ENCODE measurements around the gene QRFP. TPM values are rescaled to one million over a fixed set of nuclear protein-coding genes. Genes with fewer than 3 reads are reported as not detected.

QRFP gene
- total RNA-seq, 1 donor = not detected

DNA sequence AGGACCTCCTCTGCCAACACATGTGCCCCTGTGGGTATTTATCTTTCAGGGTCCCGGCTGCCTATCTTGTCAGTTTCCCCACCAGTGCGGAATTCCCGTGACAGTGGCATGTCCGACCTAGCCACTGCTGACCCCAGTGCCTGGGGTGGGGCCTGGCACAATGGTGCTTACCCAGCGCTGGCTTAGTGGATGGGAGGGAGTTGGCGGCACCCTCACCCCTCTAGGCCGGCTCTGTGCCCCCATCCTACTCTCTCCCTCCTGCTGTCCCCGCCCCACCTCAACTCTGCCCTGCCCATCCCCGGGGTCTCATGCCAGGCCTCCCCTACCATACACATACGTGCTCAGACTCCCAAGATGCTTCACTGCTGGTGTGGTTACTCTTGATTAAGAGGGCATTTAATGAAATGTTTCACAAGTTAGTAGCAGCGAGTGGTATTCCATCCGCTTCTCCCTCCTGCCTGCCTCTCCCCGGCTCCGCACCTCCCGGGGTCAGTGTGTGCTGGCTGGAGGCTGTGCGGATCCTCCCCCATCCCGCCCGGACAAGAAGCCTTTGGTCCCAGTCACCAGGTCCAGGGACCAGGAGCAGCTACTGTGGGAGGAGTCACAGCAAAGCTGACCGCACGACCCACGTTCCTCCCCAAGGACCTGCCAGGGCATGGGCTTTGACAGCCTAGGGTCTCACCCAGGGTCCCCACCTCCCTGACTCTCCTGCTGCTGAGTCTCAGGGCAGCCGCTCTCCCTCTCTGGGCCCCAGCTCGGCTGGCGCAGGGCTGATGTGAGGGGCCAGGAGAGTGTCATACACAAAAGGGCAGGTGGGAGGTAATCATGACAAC, 9.5 kb upstream of the QRFP start:
- H3K27me3 ChIP-seq (ENCODE audit: insufficient read depth, low read length) = no peaks in the 10 kb centered on the region
- TF ChIP-seq, protein P1, sequence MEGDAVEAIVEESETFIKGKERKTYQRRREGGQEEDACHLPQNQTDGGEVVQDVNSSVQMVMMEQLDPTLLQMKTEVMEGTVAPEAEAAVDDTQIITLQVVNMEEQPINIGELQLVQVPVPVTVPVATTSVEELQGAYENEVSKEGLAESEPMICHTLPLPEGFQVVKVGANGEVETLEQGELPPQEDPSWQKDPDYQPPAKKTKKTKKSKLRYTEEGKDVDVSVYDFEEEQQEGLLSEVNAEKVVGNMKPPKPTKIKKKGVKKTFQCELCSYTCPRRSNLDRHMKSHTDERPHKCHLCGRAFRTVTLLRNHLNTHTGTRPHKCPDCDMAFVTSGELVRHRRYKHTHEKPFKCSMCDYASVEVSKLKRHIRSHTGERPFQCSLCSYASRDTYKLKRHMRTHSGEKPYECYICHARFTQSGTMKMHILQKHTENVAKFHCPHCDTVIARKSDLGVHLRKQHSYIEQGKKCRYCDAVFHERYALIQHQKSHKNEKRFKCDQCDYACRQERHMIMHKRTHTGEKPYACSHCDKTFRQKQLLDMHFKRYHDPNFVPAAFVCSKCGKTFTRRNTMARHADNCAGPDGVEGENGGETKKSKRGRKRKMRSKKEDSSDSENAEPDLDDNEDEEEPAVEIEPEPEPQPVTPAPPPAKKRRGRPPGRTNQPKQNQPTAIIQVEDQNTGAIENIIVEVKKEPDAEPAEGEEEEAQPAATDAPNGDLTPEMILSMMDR (IDR thresholded peaks at IDR 0.05; ENCODE audit: extremely low read depth, low read depth, low read length) = no peak

DNA sequence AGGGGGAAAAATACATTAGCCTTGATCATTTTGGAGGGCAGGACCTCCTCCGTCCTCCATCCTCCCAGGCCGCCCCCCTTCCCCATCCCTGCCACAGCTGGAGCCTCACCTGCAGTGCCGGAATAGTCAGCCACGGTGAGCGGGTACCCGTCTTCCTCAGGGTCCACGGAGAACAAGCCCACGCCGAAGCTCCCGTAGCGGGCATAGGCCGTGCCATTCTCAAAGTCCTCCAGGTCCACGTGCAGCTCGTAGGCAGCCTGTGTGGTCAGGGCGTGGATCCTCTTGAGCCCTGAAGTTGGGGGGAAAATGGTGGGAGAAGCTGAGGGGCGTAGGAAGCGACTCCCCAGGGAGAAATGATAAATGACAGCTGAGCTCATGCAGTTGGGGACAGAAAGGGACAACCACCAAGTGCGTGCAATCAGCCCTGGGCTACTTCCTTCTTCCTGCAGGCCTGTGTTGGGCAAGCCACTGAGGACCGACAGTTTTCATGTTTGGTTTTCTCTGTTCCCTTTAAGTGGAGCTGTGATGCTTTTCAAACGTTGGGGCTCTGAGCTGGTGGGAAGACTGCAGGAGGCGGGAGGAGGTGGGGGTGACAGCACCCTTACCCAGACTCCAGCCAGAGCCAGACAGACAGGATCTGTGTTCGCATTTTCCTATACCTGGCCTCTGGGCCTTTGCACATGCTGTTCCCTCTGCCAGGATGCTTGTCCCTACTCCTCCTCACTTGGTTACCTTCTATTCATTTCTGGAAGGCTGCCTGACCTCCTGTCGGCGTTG, 8.7 kb upstream of the QRFP start:
- Histone ChIP-seq H3K27ac (ENCODE audit: low read depth, low read length) (no peak overlapping the region), H2AFZ (ENCODE audit: low read length) (no peak overlapping the region)
- TF ChIP-seq, protein P1 (IDR thresholded peaks at IDR 0.05; ENCODE audit: extremely low read depth, low read depth, low read length) = no peak

More for the DNA sequence above, 9.5 kb upstream of the QRFP start:
- no peak overlapping the region for H2AFZ ChIP-seq (ENCODE audit: low read length)
- H3K4me2 ChIP-seq (ENCODE audit: insufficient read depth, low read length) = no peak overlapping the region
- DNase-seq (ENCODE audit: insufficient read length, low spot score, missing footprints) = no peak
- peaks cover 2% of the 10 kb centered on the region for H4K20me1 ChIP-seq (ENCODE audit: insufficient read depth, low read length)
- H3K4me1 ChIP-seq (ENCODE audit: insufficient read depth, low read length) = peaks cover 4% of the 10 kb centered on the region
- H3K4me3 ChIP-seq (ENCODE audit: insufficient read depth, low read length) = no peak overlapping the region
- H3K9me3 ChIP-seq (ENCODE audit: low read depth, low read length) = no peaks in the 10 kb centered on the region
- H3K36me3 ChIP-seq (ENCODE audit: insufficient read depth, low read length) = no peaks in the 10 kb centered on the region
- H3K27ac ChIP-seq (ENCODE audit: low read depth, low read length) = no peak overlapping the region
- no peaks in the 10 kb centered on the region for H3K79me2 ChIP-seq (ENCODE audit: insufficient read depth, low read length)

DNA sequence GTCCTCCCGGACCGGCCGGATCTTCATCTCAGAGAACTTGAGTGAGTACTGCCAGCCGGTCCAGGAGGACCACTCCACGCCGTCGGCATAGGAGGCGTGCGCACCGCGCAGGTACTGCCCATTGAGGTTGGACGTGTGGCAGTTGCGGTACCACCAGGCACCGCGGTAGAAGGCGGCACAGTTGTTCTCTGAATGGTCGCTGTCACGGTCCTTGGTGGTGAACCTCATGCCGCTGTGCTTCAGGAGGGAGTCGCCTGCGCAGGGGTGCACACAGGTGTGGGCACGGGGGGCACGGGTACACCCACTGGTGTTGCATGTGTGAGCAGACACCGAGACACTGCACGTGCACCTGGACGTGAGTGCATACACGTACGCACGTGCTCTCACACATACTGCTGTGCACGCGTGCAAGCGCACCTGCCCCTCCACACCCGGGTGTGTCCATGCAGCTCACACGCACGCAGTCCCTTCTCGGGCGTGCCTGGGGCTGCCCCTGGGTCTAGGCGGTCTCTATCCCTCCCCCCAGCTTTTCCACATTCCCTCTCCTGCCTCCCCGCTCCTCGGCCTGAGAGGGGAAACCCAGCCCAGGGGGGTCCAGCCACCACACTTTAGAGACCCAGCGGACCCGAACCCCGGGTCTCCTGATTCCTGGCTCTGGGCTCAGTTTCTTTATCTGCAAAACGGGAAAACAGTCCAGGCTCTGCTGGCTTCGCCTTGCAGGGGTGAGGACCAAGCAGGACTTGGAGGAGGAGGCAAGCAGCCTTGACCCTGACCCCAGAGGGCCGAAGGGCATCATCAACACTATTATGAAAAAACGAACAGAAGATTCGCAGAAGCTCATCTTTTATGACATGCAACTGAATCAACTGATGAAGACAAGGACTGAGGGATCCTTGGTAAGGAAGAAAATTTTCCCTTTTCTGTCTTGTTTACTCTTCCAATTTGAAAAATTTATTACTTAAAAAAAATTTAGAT, 7.7 kb upstream of the QRFP start:
- no peaks in the 10 kb centered on the region for H3K27me3 ChIP-seq (ENCODE audit: insufficient read depth, low read length)
- H3K36me3 ChIP-seq (ENCODE audit: insufficient read depth, low read length) = no peaks in the 10 kb centered on the region
- H3K79me2 ChIP-seq (ENCODE audit: insufficient read depth, low read length) = no peaks in the 10 kb centered on the region
- no peak overlapping the region for H3K4me3 ChIP-seq (ENCODE audit: insufficient read depth, low read length)
- H4K20me1 ChIP-seq (ENCODE audit: insufficient read depth, low read length) = peaks cover 8% of the 10 kb centered on the region
- peak; percentile 86 for DNase-seq (ENCODE audit: insufficient read length, low spot score, missing footprints)
- no peak overlapping the region for H2AFZ ChIP-seq (ENCODE audit: low read length)
- no peak overlapping the region for H3K27ac ChIP-seq (ENCODE audit: low read depth, low read length)
- H3K4me2 ChIP-seq (ENCODE audit: insufficient read depth, low read length) = no peak overlapping the region
- TF ChIP-seq, protein P1 (IDR thresholded peaks at IDR 0.05; ENCODE audit: extremely low read depth, low read depth, low read length) = no peak
- H3K4me1 ChIP-seq (ENCODE audit: insufficient read depth, low read length) = peaks cover 4% of the 10 kb centered on the region
- no peaks in the 10 kb centered on the region for H3K9me3 ChIP-seq (ENCODE audit: low read depth, low read length)

More for the DNA sequence above, 8.7 kb upstream of the QRFP start:
- no peaks in the 10 kb centered on the region for H3K36me3 ChIP-seq (ENCODE audit: insufficient read depth, low read length)
- no peaks in the 10 kb centered on the region for H3K9me3 ChIP-seq (ENCODE audit: low read depth, low read length)
- H3K4me1 ChIP-seq (ENCODE audit: insufficient read depth, low read length) = peaks cover 4% of the 10 kb centered on the region
- H3K79me2 ChIP-seq (ENCODE audit: insufficient read depth, low read length) = no peaks in the 10 kb centered on the region
- H3K27me3 ChIP-seq (ENCODE audit: insufficient read depth, low read length) = no peaks in the 10 kb centered on the region
- H3K4me3 ChIP-seq (ENCODE audit: insufficient read depth, low read length) = no peak overlapping the region
- DNase-seq (ENCODE audit: insufficient read length, low spot score, missing footprints) = no peak
- peaks cover 4% of the 10 kb centered on the region for H4K20me1 ChIP-seq (ENCODE audit: insufficient read depth, low read length)
- no peak overlapping the region for H3K4me2 ChIP-seq (ENCODE audit: insufficient read depth, low read length)

Measured in osteoblast (primary cell).